ENCODE results near the gene MPC1L. TPM values are rescaled to one million over a fixed set of nuclear protein-coding genes. Genes with fewer than 3 reads are reported as not detected.
"Not testable (repeated sequence)": the region's sequence is repeated elsewhere in the genome, so short reads cannot be mapped to it uniquely, and the experiment has no call there.

The MPC1L gene
- total and polyA plus RNA-seq, 9 of the 15 experiments (the other 6 are each of a cell fraction or from before 2014, with no cell fraction given), result not detected

DNA sequence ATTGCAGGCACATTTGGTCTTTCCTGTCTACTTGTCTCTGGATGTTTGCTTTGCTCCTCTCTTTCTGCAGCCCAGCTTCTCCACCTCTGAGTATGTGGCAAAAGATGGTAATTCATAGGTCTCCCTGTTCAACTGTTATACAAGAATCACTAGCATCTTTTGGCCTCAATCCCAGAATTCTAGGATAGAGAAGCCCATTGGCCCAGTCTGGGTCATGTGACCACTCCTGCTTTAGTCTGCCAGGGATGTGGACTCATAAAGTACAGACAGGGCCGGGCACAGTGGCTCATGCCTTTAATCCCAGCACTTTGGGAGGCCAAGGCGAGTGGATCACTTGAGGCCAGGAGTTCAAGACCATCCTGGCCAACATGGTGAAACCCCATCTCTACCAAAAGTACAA is 47.8 kb upstream of the MPC1L start:
- in situ Hi-C loops (cut with MboI); H3K79me2 ChIP-seq (ENCODE audit: control insufficient read depth, insufficient read depth, low read length); H3K27ac ChIP-seq (ENCODE audit: extremely low read depth, low read depth, low read length); H3K4me2 ChIP-seq (ENCODE audit: insufficient read depth, low read length); H3K9me1 ChIP-seq (ENCODE audit: control insufficient read depth, insufficient read depth, low read length); H3K9ac ChIP-seq (ENCODE audit: insufficient read depth in 1 of 2, low read depth in 2 of 2, low read length in 2 of 2); H2AFZ ChIP-seq (ENCODE audit: low read depth, low read length); intact Hi-C loops (cut with micrococcal nuclease); H3K9me3 ChIP-seq (replicated peaks; ENCODE audit: control insufficient read depth, insufficient read depth, low read depth, low read length); H3K36me3 ChIP-seq (ENCODE audit: control insufficient read depth, insufficient read depth, low read length); H3K4me3 ChIP-seq; FAIRE-seq; H4K20me1 ChIP-seq (replicated peaks; ENCODE audit: control insufficient read depth, insufficient read depth, low read length); BruUV-seq (replicated peaks); POLR2A ChIA-PET; H3K27me3 ChIP-seq (ENCODE audit: control insufficient read depth in 2 of 2, insufficient read depth in 2 of 2, low read length in 2 of 2); TF ChIP-seq TOE1 (CRISPR knock-in tag; IDR thresholded peaks at IDR 0.05; ENCODE audit: borderline replicate concordance, low read depth): not testable (repeated sequence)
- peaks cover 3 to 16% of the 10 kb centered on the region in 2 experiments; a peak in 3 of 5 replicates for H3K4me1 ChIP-seq (replicated peaks in 1 of 2; ENCODE audit: control insufficient read depth in 2 of 2, insufficient read depth in 2 of 2, low read length in 2 of 2)
- TF ChIP-seq, protein P1, sequence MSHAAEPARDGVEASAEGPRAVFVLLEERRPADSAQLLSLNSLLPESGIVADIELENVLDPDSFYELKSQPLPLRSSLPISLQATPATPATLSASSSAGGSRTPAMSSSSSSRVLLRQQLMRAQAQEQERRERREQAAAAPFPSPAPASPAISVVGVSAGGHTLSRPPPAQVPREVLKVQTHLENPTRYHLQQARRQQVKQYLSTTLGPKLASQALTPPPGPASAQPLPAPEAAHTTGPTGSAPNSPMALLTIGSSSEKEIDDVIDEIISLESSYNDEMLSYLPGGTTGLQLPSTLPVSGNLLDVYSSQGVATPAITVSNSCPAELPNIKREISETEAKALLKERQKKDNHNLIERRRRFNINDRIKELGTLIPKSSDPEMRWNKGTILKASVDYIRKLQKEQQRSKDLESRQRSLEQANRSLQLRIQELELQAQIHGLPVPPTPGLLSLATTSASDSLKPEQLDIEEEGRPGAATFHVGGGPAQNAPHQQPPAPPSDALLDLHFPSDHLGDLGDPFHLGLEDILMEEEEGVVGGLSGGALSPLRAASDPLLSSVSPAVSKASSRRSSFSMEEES (CRISPR knock-in tag; IDR thresholded peaks at IDR 0.05), result peak; percentile 86
- TF ChIP-seq, protein P2, sequence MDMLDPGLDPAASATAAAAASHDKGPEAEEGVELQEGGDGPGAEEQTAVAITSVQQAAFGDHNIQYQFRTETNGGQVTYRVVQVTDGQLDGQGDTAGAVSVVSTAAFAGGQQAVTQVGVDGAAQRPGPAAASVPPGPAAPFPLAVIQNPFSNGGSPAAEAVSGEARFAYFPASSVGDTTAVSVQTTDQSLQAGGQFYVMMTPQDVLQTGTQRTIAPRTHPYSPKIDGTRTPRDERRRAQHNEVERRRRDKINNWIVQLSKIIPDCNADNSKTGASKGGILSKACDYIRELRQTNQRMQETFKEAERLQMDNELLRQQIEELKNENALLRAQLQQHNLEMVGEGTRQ (CRISPR knock-in tag; IDR thresholded peaks at IDR 0.05), result peak; percentile 69
- TF ChIP-seq TOE1 (IDR thresholded peaks at IDR 0.05; ENCODE audit: borderline replicate concordance) (peak; percentile 85), NFIC (IDR thresholded peaks at IDR 0.05) (peak; percentile 30; the same call in 1 of the 2 replicates), RAD51 (IDR thresholded peaks at IDR 0.05; ENCODE audit: borderline replicate concordance, low read depth) (peak; percentile 80)
- TF ChIP-seq, protein P3, sequence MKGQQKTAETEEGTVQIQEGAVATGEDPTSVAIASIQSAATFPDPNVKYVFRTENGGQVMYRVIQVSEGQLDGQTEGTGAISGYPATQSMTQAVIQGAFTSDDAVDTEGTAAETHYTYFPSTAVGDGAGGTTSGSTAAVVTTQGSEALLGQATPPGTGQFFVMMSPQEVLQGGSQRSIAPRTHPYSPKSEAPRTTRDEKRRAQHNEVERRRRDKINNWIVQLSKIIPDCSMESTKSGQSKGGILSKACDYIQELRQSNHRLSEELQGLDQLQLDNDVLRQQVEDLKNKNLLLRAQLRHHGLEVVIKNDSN (CRISPR knock-in tag; IDR thresholded peaks at IDR 0.05), result peak; percentile 69
- ATAC-seq, result 0 out of 3 replicates have a peak, but pooled peaks have one; percentile 26
- CTCF ChIA-PET (ENCODE audit: low intra/inter-chr PET ratio), result interaction anchor here (0.6 kb wide), 1 partner anchor 1183 kb away, joined by 4 read pairs; no protein-coding TSS in a partner anchor
- WGBS (ENCODE audit: insufficient coverage, low coverage, missing lambda C conversion rate), result 30% methylated on average over 2 of the region's 2 CpGs
- peak; percentile 23 to 30 (median 26) for DNase-seq (ENCODE audit: extremely low read depth in 1 of 4, low spot score in 3 of 4)
